Heart left ventricle (tissue), 16 donors: ENCODE data around the gene ECI1. TPM values are rescaled to one million over a fixed set of nuclear protein-coding genes. Genes with fewer than 3 reads are reported as not detected.
A peak's percentile ranks its signal among the peaks of the same experiment; 100 is the strongest.

Source experiments
- ATAC-seq, 4 donors: fragments of 200-7000 bp; cut with Tn5 transposase; one replicate each; pipeline ENCODE4 v1.9.1; 2020 to 2022; ENCODE audit warnings: moderate library complexity in 4 of 4, mild to moderate bottlenecking in 3 of 4, moderate number of reproducible peaks in 1 of 4
- DNase-seq, 5 donors: peaks; one replicate each; pipeline ENCODE4 v3.0.0-alpha.2; 2020
- H3K27ac ChIP-seq, 12 donors: fragments of 200-600 bp; sonication (generic) in 4 of 12; one replicate each; pipeline versions ENCODE4 v1.5.0 to v1.8.0; 2016 to 2022; ENCODE audit warnings: mild to moderate bottlenecking in 2 of 12
- H3K27me3 ChIP-seq, 9 donors: fragments of 200-600 bp; sonication (generic) in 2 of 9; one replicate each; pipeline versions ENCODE4 v1.5.1 to v1.8.0; 2016 to 2022; ENCODE audit warnings: mild to moderate bottlenecking in 3 of 9
- H3K36me3 ChIP-seq, 9 donors: fragments of 200-600 bp; sonication (generic) in 2 of 9; one replicate each; pipeline versions ENCODE4 v1.5.0 to v1.8.0; 2018 to 2022; ENCODE audit warnings: mild to moderate bottlenecking in 2 of 9
- H3K4me1 ChIP-seq, 12 donors: fragments of 200-600 bp; sonication (generic) in 4 of 12; one replicate each; pipeline versions ENCODE4 v1.5.0 to v1.8.0; 2016 to 2022; ENCODE audit warnings: mild to moderate bottlenecking in 3 of 12
- H3K4me3 ChIP-seq, 12 donors: fragments of 200-600 bp; sonication (generic) in 4 of 12; one replicate each; pipeline versions ENCODE4 v1.5.0 to v1.8.0; 2017 to 2022; ENCODE audit warnings: mild to moderate bottlenecking in 9 of 12, moderate library complexity in 4 of 12
- H3K9me3 ChIP-seq, 12 donors: fragments of 200-600 bp; sonication (generic) in 4 of 12; one replicate each; pipeline versions ENCODE4 v1.5.0 to v1.8.0; 2016 to 2022; ENCODE audit warnings: mild to moderate bottlenecking in 1 of 12
- CTCF ChIP-seq, 12 donors: fragments of 200-600 bp; sonication (generic) in 4 of 12; IDR thresholded peaks; one replicate each; pipeline versions ENCODE4 v1.5.0 to v1.8.0; 2018 to 2022; ENCODE audit warnings: antibody characterized with exemption in 12 of 12, mild to moderate bottlenecking in 5 of 12
- POLR2A ChIP-seq, 2 donors: fragments of 450-650 bp; IDR thresholded peaks; one replicate each; pipeline ENCODE4 v1.6.1; 2017; ENCODE audit warnings: antibody characterized with exemption in 2 of 2, mild to moderate bottlenecking in 2 of 2, moderate library complexity in 2 of 2
- WGBS, 4 donors: extraction: QIAGEN DNeasy Blood & Tissue Kit in 2 of 4; methylation state at CpG; one replicate each; pipeline versions ENCODE4 v1.1.5 to v1.1.7; 2013 to 2018; 5-methylcytosine and 5-hydroxymethylcytosine counted together
- intact Hi-C, 10 donors: fragments of 100-400 bp; cut with DNase I; formaldehyde crosslinking; loops; one replicate each; pipeline versions ENCODE4 v1.11.1 to v1.14.2; 2022
- polyA plus RNA-seq, 2 donors: library from polyadenylated mRNA; stranded (reverse); fragments of 200-250 nt; gene quantifications; one replicate each; pipeline ENCODE4 v1.2.3, GENCODE V29; 2013
- total RNA-seq, 9 donors: library from RNA; depleted of rRNA in 2 of 9; stranded (reverse); fragments of >200 nt in 2 of 9; fragmentation: NEBNext Ultra II Directional in 3 of 9; extraction: Animal tissue kit (Norgen Biotek cat#: 25700) in 3 of 9; gene quantifications; one replicate each; pipeline versions ENCODE4 v1.1.0 to v1.2.4, GENCODE V29; 2016 to 2023
- donor health status: ischemic (EF 13 %, LVEDD 7.1; RV severe dilation, severe dysfunction).
- donor health status: healthy with polysubstance abuse.
- donor health status: DM: no; HTN: yes; CAD: no.
- donor health status: DM: no; HTN: no; CAD: no.
- donor health status: ischemic (EF 25% LVEDD 6.9; RV normal size, moderate dysfunction).
- donor health status: ischemic (EF 25% LVEDD 5.7; RV mildly dilated, moderate dysfunction).
- donor health status: healthy.
- donor health status: DM: yes; HTN: yes; CAD: no.
- donor health status: ischemic (EF 35%, LVEDD 5.7; RV mildly dilated, moderate dysfunction).
- donor health status: nonischemic (EF 11% LVEDD 7.7; RV severe dilation, severe dysfunction).
- donor health status: DM: yes; HTN: yes; CAD: no.
- donor health status: PGD.
- donor health status: ischemic (EF 29% LVEDD 5.4; RV normal size, mild dysfunction).
- donor health status: nonischemic (EF 23%, LVEDD 6.1; RV moderate dilation, normal function).

The ECI1 gene
- total and polyA plus RNA-seq, 11 donors: 84.6 to 340 (median 143) TPM

GRCh38 chr16:2250652-2251295 is 613 bp downstream of the ECI1 start:
- Histone ChIP-seq H3K4me1 (peaks cover 2 to 24% (median 16%) of the 10 kb centered on the region in 12 donors), H3K27me3 (no peaks in the 10 kb centered on the region), H3K9me3 (no peaks in the 10 kb centered on the region), H3K4me3 (peak overlapping the region; percentile 63 to 99 (median 80)), H3K36me3 (peaks cover 2 to 54% (median 46%) of the 10 kb centered on the region in 9 donors), H3K27ac (peak overlapping the region; percentile 88 to 97 (median 92))
- WGBS, 4 donors: 3 to 6% (median 4%) methylated on average over 24 to 35 of the region's 35 CpGs
- intact Hi-C loops: loop anchor here in 3 of 10 donors (1.0 to 10.0 kb wide), 5 partner anchors 18 to 96 kb away; partner anchors contain the start of genes TRAF7 (in 3 of the 3), MLST8 (in 1 of the 3) and RNPS1 (in 1 of the 3)
- DNase-seq: no peak
- TF ChIP-seq CTCF (IDR thresholded peaks at IDR 0.05) (no peak), POLR2A (IDR thresholded peaks at IDR 0.05) (no peak)
- ATAC-seq: peak in 1 of 4 donors; percentile 0

- H3K4me3 ChIP-seq: no peak overlapping the region
- peaks cover 5 to 65% (median 54%) of the 10 kb centered on the region in 9 donors for H3K36me3 ChIP-seq
- no peak for TF ChIP-seq POLR2A (IDR thresholded peaks at IDR 0.05)
- TF ChIP-seq CTCF (IDR thresholded peaks at IDR 0.05): no peak
- ATAC-seq (no peak), DNase-seq (peak in 1 of 5 donors; percentile 4)
- H3K9me3 ChIP-seq: no peaks in the 10 kb centered on the region
- H3K4me1 ChIP-seq: peaks cover 0 to 15% (median 8%) of the 10 kb centered on the region in 12 donors
- WGBS, 4 donors: 66 to 86% (median 81%) methylated on average over 10 to 18 of the region's 18 CpGs
- H3K27me3 ChIP-seq: no peaks in the 10 kb centered on the region
- H3K27ac ChIP-seq: no peak overlapping the region
- intact Hi-C loops: loop anchor here in 1 of 10 donors (10.0 kb wide), 1 partner anchor 92 kb away; the partner anchor contains the start of gene TRAF7
Observed at GRCh38 chr16:2246301-2246885, 5.0 kb downstream of the ECI1 start.

GRCh38 chr16:2244926-2245795 is 6.2 kb downstream of the ECI1 start:
- 93 to 95% (median 94%) methylated on average over 26 to 30 of the region's 30 CpGs for WGBS, 4 donors
- ATAC-seq (peak in 1 of 4 donors; percentile 5), DNase-seq (peak in 1 of 5 donors; percentile 26)
- Histone ChIP-seq H3K9me3 (no peaks in the 10 kb centered on the region), H3K4me1 (peaks cover 0 to 8% (median 2%) of the 10 kb centered on the region in 12 donors), H3K27me3 (no peaks in the 10 kb centered on the region), H3K27ac (no peak overlapping the region), H3K36me3 (peaks cover 5 to 75% (median 54%) of the 10 kb centered on the region in 9 donors), H3K4me3 (no peak overlapping the region)
- TF ChIP-seq CTCF (IDR thresholded peaks at IDR 0.05): no peak
- no peak for TF ChIP-seq POLR2A (IDR thresholded peaks at IDR 0.05)
- intact Hi-C loops: loop anchor here in 1 of 10 donors (10.0 kb wide), 1 partner anchor 90 kb away; the partner anchor contains the start of gene TRAF7
